SIG-M5 treated with dmso at 0.1 percent for 504 hours (cell line): ENCODE measurements around the gene RBMX.
"Not testable (repeated sequence)": the region's sequence is repeated elsewhere in the genome, so short reads cannot be mapped to it uniquely, and the experiment has no call there.

Experiments used
- DNase-seq: peaks from one replicate; lab custom pipeline; 2025; ENCODE audit not compliant: unreplicated experiment; lab: John Stamatoyannopoulos, UW

Gene RBMX

GRCh38 chrX:136879001-136879687 is 1.4 kb downstream of the RBMX start:
- DNase-seq: no peak

- no peak for DNase-seq
Measured at GRCh38 chrX:136878423-136878822, 2.1 kb downstream of the RBMX start.

- not testable (repeated sequence) for DNase-seq
Measured at GRCh38 chrX:136874114-136874513, 6.4 kb downstream of the RBMX start.

GRCh38 chrX:136873210-136873609 is 7.3 kb downstream of the RBMX start:
- not testable (repeated sequence) for DNase-seq

GRCh38 chrX:136872091-136872700 is 8.3 kb downstream of the RBMX start:
- DNase-seq: no peak

GRCh38 chrX:136870064-136870463 is 10.5 kb downstream of the RBMX start:
- DNase-seq: no peak

GRCh38 chrX:136868283-136869055 is 12.1 kb downstream of the RBMX start:
- DNase-seq: no peak

GRCh38 chrX:136867518-136867917 is 13.0 kb downstream of the RBMX start:
- no peak for DNase-seq

GRCh38 chrX:136867096-136867491 is 13.4 kb downstream of the RBMX start:
- DNase-seq: no peak

- no peak for DNase-seq
Measured at GRCh38 chrX:136866337-136867095, 14.0 kb downstream of the RBMX start.

GRCh38 chrX:136865270-136866158 is 15.0 kb downstream of the RBMX start:
- no peak for DNase-seq

GRCh38 chrX:136863826-136864225 is 16.7 kb downstream of the RBMX start:
- DNase-seq: no peak

GRCh38 chrX:136862546-136862945 is 18.0 kb downstream of the RBMX start:
- DNase-seq: no peak

- DNase-seq: no peak
Measured at GRCh38 chrX:136861877-136862276, 18.6 kb downstream of the RBMX start.

- no peak for DNase-seq
Measured at GRCh38 chrX:136858007-136858756, 22.3 kb downstream of the RBMX start.

- peak; percentile 89 for DNase-seq
Measured at GRCh38 chrX:136856551-136856950, 24.0 kb downstream of the RBMX start.

GRCh38 chrX:136856050-136856449 is 24.5 kb downstream of the RBMX start:
- DNase-seq: no peak

- no peak for DNase-seq
Measured at GRCh38 chrX:136851526-136851925, 29.0 kb downstream of the RBMX start.

GRCh38 chrX:136850441-136851175 is 29.9 kb downstream of the RBMX start:
- DNase-seq: peak; percentile 89
